Measurements from ENCODE around the gene SLC6A19.

The SLC6A19 gene

GRCh38 chr5:1185629-1186350 is 15.6 kb upstream of the SLC6A19 start:
- DNase-seq (ENCODE audit: low read depth), result no peak
- no peak overlapping the region for H3K4me3 ChIP-seq (ENCODE audit: low read length)
- TF ChIP-seq CTCF (IDR thresholded peaks at IDR 0.05; ENCODE audit: insufficient read depth, low read depth, low read length, missing control alignments), result no peak

- DNase-seq (ENCODE audit: low read depth), result no peak
- no peak for TF ChIP-seq CTCF (IDR thresholded peaks at IDR 0.05; ENCODE audit: insufficient read depth, low read depth, low read length, missing control alignments)
- H3K4me3 ChIP-seq (ENCODE audit: low read length), result no peak overlapping the region
These were observed 14.8 kb upstream of the SLC6A19 start for GRCh38 chr5:1186351-1187233.

GRCh38 chr5:1187234-1187949 is 14.0 kb upstream of the SLC6A19 start:
- DNase-seq (ENCODE audit: low read depth), result no peak
- H3K4me3 ChIP-seq (ENCODE audit: low read length), result no peak overlapping the region
- no peak for TF ChIP-seq CTCF (IDR thresholded peaks at IDR 0.05; ENCODE audit: insufficient read depth, low read depth, low read length, missing control alignments)

GRCh38 chr5:1187950-1188334 is 13.5 kb upstream of the SLC6A19 start:
- no peak for TF ChIP-seq CTCF (IDR thresholded peaks at IDR 0.05; ENCODE audit: insufficient read depth, low read depth, low read length, missing control alignments)
- DNase-seq (ENCODE audit: low read depth), result no peak
- no peak overlapping the region for H3K4me3 ChIP-seq (ENCODE audit: low read length)

GRCh38 chr5:1188464-1188863 is 12.9 kb upstream of the SLC6A19 start:
- DNase-seq (ENCODE audit: low read depth), result no peak
- no peak for TF ChIP-seq CTCF (IDR thresholded peaks at IDR 0.05; ENCODE audit: insufficient read depth, low read depth, low read length, missing control alignments)
- no peak overlapping the region for H3K4me3 ChIP-seq (ENCODE audit: low read length)

- DNase-seq (ENCODE audit: low read depth), result no peak
These were observed 12.1 kb upstream of the SLC6A19 start for GRCh38 chr5:1189269-1189668.

More at GRCh38 chr5:1189269-1189668, 12.1 kb upstream of the SLC6A19 start:
- no peak for TF ChIP-seq CTCF (IDR thresholded peaks at IDR 0.05; ENCODE audit: insufficient read depth, low read depth, low read length, missing control alignments)
- no peak overlapping the region for H3K4me3 ChIP-seq (ENCODE audit: low read length)

Data from epithelial cell of esophagus (primary cell).